NK-92 (cell line): ENCODE data around the gene PRR12.

Source experiments
- DNase-seq: peaks from one replicate; lab custom pipeline; 2025; ENCODE audit not compliant: unreplicated experiment; lab: John Stamatoyannopoulos, UW

Gene PRR12

GRCh38 chr19:49564616-49565045, 26.4 kb upstream of the PRR12 start:
- no peak for DNase-seq

- DNase-seq: no peak
These were observed 25.7 kb upstream of the PRR12 start for GRCh38 chr19:49565261-49565660.

GRCh38 chr19:49566302-49566701, 24.7 kb upstream of the PRR12 start:
- no peak for DNase-seq

GRCh38 chr19:49567861-49568441, 23.0 kb upstream of the PRR12 start:
- DNase-seq: no peak

DNA sequence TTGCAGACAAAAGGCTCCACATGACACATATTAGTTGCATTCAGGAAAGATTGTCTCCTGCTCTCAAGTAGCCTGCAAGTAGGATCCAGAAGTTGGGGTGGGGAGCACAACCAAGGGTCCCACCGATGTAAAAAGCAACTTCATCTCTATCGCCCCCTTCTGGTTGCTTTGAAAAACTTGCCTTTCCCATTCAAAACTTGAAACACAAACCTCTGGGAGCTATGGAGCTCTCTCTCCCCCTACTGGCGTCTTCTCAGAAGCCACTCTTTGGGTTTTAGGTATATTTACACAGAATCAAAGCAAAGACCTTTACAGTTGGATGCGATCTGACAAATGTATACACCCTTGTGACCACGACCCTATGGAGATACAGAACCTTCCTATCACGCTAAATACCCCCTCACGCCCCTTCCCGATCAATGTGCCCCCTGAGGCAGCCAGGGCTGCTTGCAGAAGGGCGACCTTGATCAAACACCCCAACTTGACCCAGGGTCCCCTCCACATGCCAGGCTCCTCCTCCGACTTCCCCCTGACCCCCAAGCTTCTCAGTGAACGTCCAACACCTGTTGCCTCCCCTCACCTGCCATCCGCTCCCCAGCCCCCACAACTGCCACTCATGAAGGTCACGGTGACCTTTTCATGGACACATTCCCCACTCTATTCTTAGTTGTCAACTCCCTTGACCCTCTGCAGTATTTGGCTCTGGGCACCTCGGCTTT, 20.7 kb upstream of the PRR12 start:
- DNase-seq: no peak

GRCh38 chr19:49570997-49571676, 19.8 kb upstream of the PRR12 start:
- no peak for DNase-seq

GRCh38 chr19:49573009-49573408, 18.0 kb upstream of the PRR12 start:
- DNase-seq: no peak

GRCh38 chr19:49573425-49573824, 17.6 kb upstream of the PRR12 start:
- DNase-seq: no peak

- DNase-seq: no peak
These were observed 16.7 kb upstream of the PRR12 start for GRCh38 chr19:49574206-49574755.

DNA sequence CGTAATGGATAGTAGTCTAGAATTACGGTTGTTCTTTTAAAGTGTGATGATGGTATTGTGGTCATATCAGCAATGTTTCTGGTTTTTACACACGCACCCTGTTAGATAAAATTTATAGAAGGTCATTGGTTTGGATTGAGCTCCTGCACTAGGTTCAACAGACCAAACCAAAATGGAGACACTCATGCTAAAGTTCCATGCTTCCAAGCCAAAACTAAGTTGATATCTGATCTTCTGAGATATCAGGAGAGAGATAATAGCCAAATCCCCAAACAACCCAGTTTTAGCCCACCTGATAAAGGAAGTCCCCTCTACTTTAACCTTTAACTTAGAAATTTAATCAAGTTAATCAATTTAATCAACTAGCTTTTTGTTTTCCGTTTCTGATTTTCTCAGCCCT, 11.8 kb upstream of the PRR12 start:
- no peak for DNase-seq

- no peak for DNase-seq
These were observed 11.1 kb upstream of the PRR12 start for GRCh38 chr19:49579947-49580263.

GRCh38 chr19:49580264-49581006, 10.5 kb upstream of the PRR12 start, which contains the start of gene NOSIP:
NOSIP (minus strand) TSS chr19:49580556; CDS start chr19:49560691, 19,865 bp downstream.
- DNase-seq: peak; percentile 65

GRCh38 chr19:49581007-49581508, 9.9 kb upstream of the PRR12 start, which contains the start of gene PRRG2:
PRRG2 (plus strand) TSS chr19:49581316; CDS start chr19:49583220, 1,904 bp downstream.
- DNase-seq: no peak

DNA sequence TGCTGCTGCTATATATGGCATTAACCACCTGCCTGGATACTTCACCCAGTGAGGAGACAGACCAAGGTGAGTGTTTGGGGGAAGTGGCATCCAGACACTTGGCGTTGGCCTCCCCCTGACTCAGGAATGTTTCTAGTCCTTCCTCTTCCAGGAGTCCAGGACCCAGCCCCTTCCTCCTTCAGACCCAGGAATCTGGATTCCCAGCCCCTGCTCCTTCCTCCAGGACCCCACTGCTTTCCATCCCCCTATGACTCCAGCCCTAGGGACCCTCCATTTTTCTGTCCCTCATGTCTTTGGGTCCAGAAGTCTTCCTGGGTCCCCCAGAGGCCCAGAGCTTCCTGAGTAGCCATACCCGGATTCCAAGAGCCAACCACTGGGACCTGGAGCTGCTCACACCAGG, 7.7 kb upstream of the PRR12 start:
- no peak for DNase-seq

DNA sequence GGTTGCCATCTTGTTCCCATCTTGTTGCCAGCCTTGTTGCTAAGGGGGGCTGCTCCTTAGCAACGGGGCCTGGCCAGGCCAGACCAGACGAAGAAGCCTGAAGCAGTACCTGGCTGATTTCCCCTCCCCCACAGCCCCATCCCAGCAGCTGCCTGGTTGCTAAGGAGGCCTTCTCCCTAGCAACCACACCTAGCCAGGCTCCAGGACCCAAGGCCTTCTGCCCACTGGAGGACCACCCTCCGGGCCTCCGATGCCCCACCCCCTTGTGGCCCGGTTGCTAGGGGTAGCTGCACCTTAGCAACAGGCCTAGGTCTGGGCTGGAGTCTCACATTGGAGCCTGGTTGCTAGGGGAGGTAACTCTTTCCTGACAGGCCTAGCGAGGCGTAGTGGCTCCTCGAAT, 6.0 kb upstream of the PRR12 start:
- DNase-seq: no peak

- no peak for DNase-seq
These were observed 3.8 kb upstream of the PRR12 start for GRCh38 chr19:49587227-49587626.

DNA sequence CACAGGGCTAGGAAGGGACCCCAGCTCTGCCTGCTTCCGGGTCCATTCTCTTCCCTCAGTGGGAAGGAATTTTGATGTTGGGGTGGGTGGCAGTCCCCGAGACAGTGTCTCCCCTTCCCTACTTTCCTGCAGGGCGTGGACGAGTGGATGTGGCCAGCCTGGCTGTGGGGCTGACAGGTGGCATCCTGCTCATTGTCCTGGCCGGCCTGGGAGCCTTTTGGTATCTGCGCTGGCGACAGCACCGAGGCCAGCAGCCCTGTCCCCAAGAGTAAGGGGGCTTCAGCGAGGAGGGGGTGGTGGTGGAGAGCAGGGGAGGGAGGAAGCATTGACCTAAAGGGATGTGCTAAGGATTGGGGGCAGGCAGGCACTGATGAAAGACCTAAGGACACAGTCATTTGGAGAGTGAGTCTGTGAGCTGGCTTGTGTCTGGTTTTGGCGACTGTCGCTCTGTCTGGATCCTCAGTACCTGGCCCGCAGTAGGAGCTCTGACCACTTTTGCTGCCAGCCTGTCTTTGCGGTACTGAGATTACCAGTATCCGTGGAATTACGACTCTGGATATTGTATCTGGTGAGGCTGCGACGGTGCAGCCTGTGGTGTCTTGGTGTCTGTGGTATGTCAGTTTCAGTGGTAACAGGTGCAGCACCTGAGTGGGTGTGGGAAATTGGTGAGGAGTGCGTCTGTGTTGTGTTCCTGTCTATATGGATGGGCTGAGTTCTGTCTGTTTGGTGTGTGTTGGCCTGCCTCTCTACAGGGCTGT, 2.4 kb upstream of the PRR12 start:
- no peak for DNase-seq

- DNase-seq: no peak
These were observed 1.5 kb upstream of the PRR12 start for GRCh38 chr19:49589502-49589905.

DNA sequence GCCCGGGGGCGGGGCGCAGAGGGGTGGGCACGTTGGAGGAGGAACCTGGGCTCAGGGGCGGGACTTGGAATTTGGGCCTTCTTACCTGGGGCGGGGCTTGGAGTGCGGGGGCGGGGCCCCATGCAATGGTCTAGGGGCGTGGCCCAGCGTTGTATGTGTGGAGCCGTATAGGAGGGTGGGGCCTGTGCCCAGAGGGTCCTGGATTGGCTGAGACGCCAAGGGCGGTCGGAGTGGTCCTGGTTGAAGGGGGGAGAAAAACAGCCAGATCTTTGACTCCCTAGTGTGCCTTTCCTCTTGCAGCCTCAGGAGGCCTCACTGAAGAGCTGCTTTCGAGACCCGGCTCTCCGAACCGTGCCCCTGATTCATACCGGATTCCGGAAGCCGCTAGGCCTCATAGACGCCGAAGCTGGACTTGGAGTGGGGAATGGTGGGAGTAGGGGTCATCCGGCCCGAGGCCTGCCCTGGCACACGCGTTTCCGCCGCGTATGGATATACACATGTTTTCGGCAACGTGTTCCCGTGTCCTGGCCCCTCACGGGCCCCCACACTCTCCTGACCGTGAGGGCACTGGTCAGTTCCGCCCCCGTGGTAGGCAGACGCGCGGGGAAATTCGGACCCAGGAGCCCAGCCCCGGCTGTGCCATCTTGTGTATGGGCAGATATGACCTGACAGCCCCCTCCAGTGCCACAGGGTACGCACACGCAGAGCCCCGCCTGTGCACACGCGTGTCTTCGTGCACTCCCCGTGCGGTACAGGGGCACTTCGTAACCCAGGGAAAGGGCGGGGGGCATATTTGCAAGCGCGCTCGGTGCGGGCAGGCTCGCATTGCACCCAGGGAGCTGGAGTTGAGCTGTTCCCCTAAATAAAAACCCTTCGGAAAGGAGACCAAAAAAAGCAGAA, 661 bp upstream of the PRR12 start:
- peak; percentile 79 for DNase-seq
